Measurements from ENCODE around the gene ANKRD33B.

ANKRD33B gene

DNA sequence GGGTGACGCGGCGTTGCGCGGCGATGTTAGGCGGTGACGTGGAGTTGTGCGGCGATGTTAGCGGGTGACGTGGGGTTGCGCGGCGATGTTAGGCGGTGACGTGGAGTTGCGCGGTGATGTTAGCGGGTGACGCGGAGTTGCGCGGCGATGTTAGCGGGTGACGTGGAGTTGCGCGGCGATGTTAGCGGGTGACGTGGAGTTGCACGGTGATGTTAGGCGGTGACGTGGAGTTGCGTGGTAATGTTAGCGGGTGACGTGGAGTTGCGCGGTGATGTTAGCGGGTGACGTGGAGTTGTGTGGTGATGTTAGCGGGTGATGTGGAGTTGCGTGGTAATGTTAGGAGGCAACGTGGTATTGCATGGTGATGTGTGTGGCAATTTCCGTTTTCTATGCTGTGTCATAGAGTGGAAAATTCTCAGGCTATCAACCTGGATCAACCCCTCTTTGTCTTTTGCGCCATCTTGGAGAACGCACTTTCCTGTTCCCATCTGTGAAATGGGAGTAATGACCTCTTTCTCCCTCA, 76.0 kb downstream of the ANKRD33B start:
- TF ChIP-seq, protein P1, sequence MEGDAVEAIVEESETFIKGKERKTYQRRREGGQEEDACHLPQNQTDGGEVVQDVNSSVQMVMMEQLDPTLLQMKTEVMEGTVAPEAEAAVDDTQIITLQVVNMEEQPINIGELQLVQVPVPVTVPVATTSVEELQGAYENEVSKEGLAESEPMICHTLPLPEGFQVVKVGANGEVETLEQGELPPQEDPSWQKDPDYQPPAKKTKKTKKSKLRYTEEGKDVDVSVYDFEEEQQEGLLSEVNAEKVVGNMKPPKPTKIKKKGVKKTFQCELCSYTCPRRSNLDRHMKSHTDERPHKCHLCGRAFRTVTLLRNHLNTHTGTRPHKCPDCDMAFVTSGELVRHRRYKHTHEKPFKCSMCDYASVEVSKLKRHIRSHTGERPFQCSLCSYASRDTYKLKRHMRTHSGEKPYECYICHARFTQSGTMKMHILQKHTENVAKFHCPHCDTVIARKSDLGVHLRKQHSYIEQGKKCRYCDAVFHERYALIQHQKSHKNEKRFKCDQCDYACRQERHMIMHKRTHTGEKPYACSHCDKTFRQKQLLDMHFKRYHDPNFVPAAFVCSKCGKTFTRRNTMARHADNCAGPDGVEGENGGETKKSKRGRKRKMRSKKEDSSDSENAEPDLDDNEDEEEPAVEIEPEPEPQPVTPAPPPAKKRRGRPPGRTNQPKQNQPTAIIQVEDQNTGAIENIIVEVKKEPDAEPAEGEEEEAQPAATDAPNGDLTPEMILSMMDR (IDR thresholded peaks at IDR 0.05) = no peak

DNA sequence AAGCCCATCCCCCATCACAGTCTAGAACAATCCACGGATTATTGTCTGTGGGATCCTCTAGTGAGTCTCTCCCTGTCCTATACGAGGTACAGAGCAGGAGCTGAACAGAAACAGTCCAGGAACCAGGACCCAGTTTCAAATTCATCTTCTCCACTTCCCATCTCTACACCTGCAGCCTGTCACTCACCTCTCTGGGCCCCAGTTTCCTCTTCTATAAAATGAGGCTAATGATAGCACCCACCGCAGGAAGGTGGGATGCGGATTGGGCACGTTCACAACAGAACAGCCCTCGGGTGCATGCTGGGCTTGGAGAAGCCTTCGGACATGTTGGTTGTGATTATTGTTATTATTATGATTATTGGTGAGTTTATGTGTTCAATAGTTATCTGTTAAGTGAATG, 78.5 kb downstream of the ANKRD33B start:
- TF ChIP-seq, protein P1 (IDR thresholded peaks at IDR 0.05) = no peak

- TF ChIP-seq, protein P1 (IDR thresholded peaks at IDR 0.05) = no peak
Measured at GRCh38 chr5:10644192-10644591, 80.3 kb downstream of the ANKRD33B start.

DNA sequence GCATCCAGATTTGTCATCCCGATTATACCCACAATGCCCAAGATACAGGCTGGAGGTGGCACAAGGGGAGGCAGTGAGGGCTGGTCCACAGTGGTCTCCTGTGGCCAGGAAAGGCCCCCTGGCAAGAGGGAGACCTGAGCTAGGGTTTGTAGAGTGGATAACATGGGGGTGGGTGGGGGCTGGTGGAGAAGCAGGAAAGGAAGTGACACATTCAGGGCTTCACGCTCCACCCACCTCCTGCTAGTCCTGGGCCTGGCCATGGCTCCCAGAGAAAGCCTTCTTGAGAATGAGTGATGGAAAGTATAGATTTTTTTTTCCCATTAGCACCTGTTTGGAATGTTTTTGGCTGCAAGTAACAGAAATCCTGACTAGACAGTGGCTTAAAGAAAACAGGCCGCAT, 81.3 kb downstream of the ANKRD33B start:
- TF ChIP-seq, protein P1 (IDR thresholded peaks at IDR 0.05) = no peak

DNA sequence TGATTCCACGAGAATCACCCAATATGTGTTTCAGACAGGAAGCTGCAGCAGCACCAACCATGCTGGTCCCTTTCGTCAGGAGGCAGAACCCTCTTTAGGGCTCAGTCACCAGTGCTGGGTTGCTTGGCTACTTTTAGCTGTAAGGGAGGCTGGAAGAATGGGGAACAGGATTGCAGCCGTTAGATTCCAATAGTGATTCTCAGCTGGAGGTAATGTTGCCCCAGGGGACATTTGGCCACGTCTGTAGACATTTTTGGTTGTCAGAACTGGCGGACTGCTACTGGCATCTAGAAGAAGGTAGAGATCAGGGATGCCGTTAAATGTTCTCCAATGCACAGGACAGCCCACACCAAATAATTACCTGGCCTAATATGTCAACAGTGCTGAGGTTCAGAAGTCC, 81.8 kb downstream of the ANKRD33B start:
- TF ChIP-seq, protein P1 (IDR thresholded peaks at IDR 0.05) = no peak

DNA sequence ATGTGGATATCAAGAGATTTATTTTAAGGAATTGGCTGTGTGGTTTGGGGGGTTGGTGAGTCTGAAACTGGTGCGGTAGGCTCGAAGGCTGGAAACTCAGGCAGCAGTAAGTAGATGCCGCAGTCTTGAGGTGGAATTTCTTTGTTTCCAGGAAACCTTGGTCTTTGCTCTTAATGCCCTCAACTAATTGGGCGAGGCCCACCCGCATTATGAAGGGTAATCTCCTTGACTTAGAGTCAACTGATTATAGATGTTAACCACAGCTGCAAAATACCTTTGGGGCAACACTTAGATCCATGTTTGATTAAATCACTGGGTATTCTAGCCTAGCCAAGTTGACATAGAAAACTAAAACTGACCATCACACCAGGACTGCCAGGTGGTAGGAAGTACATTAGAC, 83.8 kb downstream of the ANKRD33B start:
- TF ChIP-seq, protein P1 (IDR thresholded peaks at IDR 0.05) = no peak

- TF ChIP-seq, protein P1 (IDR thresholded peaks at IDR 0.05) = no peak
Measured at GRCh38 chr5:10648806-10649665, 85.2 kb downstream of the ANKRD33B start.

Data from LNCAP (cell line).